ENCODE measurements around the gene CLDN7. TPM values are rescaled to one million over a fixed set of nuclear protein-coding genes. Genes with fewer than 3 reads are reported as not detected.
A peak's percentile ranks its signal among the peaks of the same experiment; 100 is the strongest.

CLDN7 gene
- total and polyA plus RNA-seq, 4 donors: 1.1 to 37.6 (median 6.6) TPM

DNA sequence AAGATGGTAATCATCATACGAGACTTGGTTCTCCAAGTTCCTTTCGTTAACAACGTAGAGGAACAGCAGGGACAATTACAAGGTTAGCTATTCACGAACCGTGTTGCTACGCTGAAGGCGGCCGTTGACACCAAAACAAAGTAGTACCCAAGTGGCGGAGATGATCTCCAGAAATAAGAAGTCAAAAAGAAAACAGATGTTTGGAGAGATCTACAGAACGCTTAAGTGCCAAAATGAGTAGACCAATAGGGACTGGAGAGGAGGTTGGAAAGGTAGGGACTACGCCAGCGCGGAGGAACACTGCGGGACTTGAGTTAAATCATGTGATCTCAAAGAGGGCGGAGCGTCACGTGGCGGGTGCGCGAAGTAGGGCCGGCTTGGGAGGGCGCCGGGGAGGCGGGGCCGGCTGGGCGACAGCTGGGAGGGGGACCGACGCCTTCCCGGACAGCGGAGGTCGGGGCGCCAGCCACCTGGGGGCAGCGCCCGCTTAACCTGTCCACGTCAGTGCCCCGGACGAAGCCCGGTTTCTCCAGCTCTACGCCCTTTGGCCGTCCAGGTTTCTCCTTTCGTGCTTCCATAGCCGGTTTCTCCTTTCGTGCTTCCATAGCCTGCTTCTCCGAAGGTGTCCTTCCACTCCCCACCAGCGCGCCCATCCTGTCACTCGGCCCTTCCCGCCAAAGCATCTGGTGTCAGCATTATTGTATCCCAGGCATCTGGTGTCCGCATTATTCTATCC lies 19.4 kb downstream of the CLDN7 start:
- Histone ChIP-seq H3K4me3 (ENCODE audit: low read length in 2 of 2) (peak overlapping the region; percentile 20 to 51), H3K4me1 (ENCODE audit: control insufficient read depth in 1 of 2, insufficient read depth in 2 of 2, low read length in 2 of 2) (peaks cover 0 to 3% of the 10 kb centered on the region in 2 donors), H3K27me3 (ENCODE audit: control insufficient read depth in 1 of 2, insufficient read depth in 2 of 2, low read length in 1 of 2) (no peaks in the 10 kb centered on the region), H3K9me3 (ENCODE audit: control insufficient read depth, low read length) (no peaks in the 10 kb centered on the region), H3K36me3 (ENCODE audit: control insufficient read depth in 1 of 2, insufficient read depth in 2 of 2, low read length in 1 of 2) (peaks cover 0 to 2% of the 10 kb centered on the region in 2 donors), H3K27ac (ENCODE audit: low read depth in 1 of 2, low read length in 2 of 2) (peak overlapping the region in 1 of 2 donors; percentile 96)
- intact Hi-C loops (cut with DNase I): no loop called here
- ATAC-seq (ENCODE audit: low FRiP score): peak; percentile 88
- 0% methylated on average over 42 to 49 of the region's 49 CpGs for WGBS, 2 donors
- peak; percentile 98 for DNase-seq

DNA sequence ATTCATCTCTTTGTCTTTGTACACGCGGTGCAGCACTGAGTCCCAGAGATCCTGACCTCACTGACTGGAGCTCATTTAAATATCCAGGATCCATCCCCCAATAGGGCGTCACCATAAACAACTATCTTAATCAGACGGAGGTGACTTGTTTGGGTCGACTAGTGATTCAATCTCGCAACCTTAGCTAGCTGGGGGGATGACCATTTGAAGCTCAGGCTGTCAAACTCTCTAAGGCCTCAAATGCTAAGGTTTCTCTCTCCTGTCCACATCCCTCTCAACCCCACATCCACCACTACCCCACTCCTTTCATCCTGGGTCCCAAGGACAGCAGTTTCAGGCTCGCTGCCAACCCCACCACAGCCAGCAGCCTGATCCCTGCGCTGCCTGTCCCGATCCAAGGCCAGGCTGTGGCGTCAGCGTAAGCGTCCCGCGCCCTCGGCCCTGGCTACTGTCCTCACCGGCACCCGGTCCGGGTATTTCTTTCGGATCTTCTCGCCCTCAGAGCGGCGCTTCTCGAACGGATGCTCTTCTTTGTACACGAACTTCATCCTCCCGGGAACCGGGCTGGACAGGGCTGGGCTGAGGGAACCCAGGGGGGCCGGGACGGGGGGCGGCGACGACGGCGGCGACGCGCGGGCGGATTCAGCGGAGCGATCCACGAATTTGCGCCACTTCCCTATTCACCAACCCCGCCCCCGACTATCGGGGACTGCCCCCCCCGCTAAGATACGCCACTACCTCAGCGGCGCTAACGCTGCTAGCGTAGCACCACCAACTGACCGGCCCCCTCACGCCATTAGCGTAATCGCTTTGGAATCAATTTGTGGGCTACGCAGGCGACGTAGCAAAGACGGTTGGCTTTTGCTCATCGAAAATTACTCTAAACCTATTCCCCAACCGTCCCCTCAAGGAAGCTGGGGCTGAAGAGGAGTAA lies 20.2 kb downstream of the CLDN7 start, which contains the start of gene GABARAP:
Gene GABARAP, minus strand, starts transcription at position 667 of the 934 bp plus-strand sequence. Its CDS starts 119 bp downstream, at position 548.
- ATAC-seq (ENCODE audit: low FRiP score) (peak; percentile 90), DNase-seq (peak; percentile 96 to 98)
- Histone ChIP-seq H3K27ac (ENCODE audit: low read depth in 1 of 2, low read length in 2 of 2) (peak within 1 kb of the TSS; percentile 72 to 96), H3K4me3 (ENCODE audit: low read length in 2 of 2) (peak within 1 kb of the TSS; percentile 48 to 51), H3K4me1 (ENCODE audit: control insufficient read depth in 1 of 2, insufficient read depth in 2 of 2, low read length in 2 of 2) (peaks cover 0 to 3% of the 10 kb centered on the region in 2 donors), H3K27me3 (ENCODE audit: control insufficient read depth in 1 of 2, insufficient read depth in 2 of 2, low read length in 1 of 2) (no peaks in the 10 kb centered on the region), H3K36me3 (ENCODE audit: control insufficient read depth in 1 of 2, insufficient read depth in 2 of 2, low read length in 1 of 2) (peaks cover 0 to 2% of the 10 kb centered on the region in 2 donors), H3K9me3 (ENCODE audit: control insufficient read depth, low read length) (no peaks in the 10 kb centered on the region)
- WGBS, 2 donors: 0 to 1% methylated on average over 58 to 62 of the region's 62 CpGs
- intact Hi-C loops (cut with DNase I): no loop called here

DNA sequence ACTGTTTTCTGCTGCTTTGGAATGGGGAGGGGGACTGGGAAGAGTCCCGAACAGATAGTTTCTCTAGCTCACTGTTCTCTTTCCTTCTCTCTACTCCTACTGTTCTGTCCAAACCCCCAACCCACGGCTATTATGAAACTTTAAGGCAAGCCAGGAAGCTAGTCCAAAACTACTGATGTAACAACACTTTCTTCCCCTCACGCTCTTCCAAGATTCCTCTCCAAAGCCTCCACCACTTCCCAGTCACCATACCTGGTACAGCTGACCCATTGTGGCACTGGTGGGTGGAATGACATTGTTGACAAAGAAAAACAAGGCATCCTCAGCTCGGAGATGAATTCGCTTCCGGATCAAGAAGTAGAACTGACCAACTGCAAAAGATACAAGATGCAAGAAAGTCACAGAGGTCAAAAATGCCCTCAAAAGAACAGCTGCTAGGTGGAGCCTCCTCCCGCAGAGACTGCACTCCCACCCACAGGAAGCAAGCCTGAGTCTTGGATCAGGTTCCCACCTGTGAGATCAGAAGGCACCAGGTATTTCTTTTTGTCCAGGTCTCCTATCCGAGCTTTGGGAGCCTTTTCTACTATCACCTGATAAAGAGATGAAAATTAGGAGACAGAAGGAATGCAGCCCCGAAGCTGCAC lies 21.1 kb downstream of the CLDN7 start:
- H3K36me3 ChIP-seq (ENCODE audit: control insufficient read depth in 1 of 2, insufficient read depth in 2 of 2, low read length in 1 of 2): peaks cover 0 to 2% of the 10 kb centered on the region in 2 donors
- peaks cover 0 to 3% of the 10 kb centered on the region in 2 donors for H3K4me1 ChIP-seq (ENCODE audit: control insufficient read depth in 1 of 2, insufficient read depth in 2 of 2, low read length in 2 of 2)
- H3K27ac ChIP-seq (ENCODE audit: low read depth in 1 of 2, low read length in 2 of 2): peak overlapping the region in 1 of 2 donors; percentile 38
- no peak for DNase-seq
- H3K4me3 ChIP-seq (ENCODE audit: low read length in 2 of 2): peak overlapping the region; percentile 29 to 48
- no peaks in the 10 kb centered on the region for H3K9me3 ChIP-seq (ENCODE audit: control insufficient read depth, low read length)
- ATAC-seq (ENCODE audit: low FRiP score): no peak
- intact Hi-C loops (cut with DNase I): no loop called here
- no peaks in the 10 kb centered on the region for H3K27me3 ChIP-seq (ENCODE audit: control insufficient read depth in 1 of 2, insufficient read depth in 2 of 2, low read length in 1 of 2)
- WGBS, 2 donors: 27 to 28% methylated on average over 9 of the region's 9 CpGs

DNA sequence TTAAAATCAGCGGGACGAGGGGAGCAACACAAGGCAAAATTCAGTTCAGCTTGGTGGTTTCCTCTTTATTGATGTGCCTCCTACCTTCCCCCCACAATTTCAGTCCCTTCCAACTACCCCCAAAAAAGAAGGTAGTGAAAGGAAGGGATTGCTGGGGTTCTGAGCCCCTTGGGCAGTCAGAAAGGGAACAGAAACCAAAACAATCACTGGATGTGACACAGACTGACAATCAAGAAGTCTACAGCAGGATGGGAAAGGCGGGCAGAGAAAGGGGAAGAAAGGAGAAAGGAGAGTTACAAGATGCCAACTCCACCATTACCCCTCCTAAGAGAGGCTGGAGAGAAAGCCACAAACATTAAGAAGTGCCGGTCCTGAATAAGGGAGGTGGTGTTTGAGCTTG lies 21.9 kb downstream of the CLDN7 start:
- no peaks in the 10 kb centered on the region for H3K27me3 ChIP-seq (ENCODE audit: control insufficient read depth in 1 of 2, insufficient read depth in 2 of 2, low read length in 1 of 2)
- intact Hi-C loops (cut with DNase I): no loop called here
- no peak overlapping the region for H3K4me3 ChIP-seq (ENCODE audit: low read length in 2 of 2)
- DNase-seq (no peak), ATAC-seq (ENCODE audit: low FRiP score) (no peak)
- peaks cover 0 to 3% of the 10 kb centered on the region in 2 donors for H3K4me1 ChIP-seq (ENCODE audit: control insufficient read depth in 1 of 2, insufficient read depth in 2 of 2, low read length in 2 of 2)
- WGBS, 2 donors: 64 to 71% methylated on average over 4 of the region's 4 CpGs
- H3K36me3 ChIP-seq (ENCODE audit: control insufficient read depth in 1 of 2, insufficient read depth in 2 of 2, low read length in 1 of 2): no peaks in the 10 kb centered on the region
- no peak overlapping the region for H3K27ac ChIP-seq (ENCODE audit: low read depth in 1 of 2, low read length in 2 of 2)
- H3K9me3 ChIP-seq (ENCODE audit: control insufficient read depth, low read length): no peaks in the 10 kb centered on the region

DNA sequence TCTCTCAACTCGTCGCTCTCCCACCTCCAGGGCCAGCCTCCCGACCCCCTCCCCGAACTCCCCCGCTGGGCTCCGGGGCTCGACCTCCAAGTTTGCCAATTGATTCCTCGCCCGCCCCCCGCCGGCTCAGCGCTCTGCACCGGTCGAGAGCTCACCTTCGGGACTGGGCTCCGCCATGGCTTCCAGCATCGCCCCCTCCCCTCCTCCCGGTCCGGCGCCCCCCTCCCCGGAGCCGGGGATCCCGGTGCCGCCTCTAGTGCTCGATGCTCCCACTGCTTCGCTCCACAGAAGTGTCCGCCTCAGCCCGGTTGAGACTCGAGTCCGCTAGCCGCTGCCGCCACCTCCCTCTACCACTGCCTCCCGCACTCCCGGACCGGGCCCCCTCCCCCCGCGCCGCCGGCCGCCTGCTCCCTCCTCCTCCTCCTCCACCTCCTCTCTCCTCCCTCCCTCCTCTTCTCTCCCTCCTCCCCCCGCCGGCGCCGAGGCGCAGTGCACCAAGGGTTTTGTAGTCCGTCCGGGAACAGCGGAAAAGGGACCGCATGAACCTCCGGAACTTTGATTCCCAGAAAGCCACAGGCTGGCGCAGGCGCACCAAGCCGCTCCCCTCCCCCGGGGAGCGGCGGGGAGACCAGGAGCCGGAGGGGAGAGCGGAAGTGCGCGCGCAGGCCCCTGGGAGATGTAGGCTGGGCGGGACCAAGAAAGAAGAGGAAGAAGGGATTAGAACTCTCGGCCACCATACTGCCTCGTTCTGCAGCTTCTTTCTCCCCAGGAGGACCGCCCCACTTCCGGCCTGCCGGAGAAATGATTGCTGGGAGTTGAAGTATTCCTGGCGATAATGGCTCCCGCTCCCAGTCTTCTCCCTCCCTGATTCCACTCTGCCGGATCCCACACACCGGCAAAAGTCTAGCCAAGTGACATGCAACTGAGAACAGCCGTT lies 22.9 kb downstream of the CLDN7 start, which contains the start of gene PHF23:
Gene PHF23, minus strand, starts transcription at position 367 of the 937 bp plus-strand sequence. Its CDS starts 178 bp downstream, at position 189.
- Histone ChIP-seq H3K4me3 (ENCODE audit: low read length in 2 of 2) (peak within 1 kb of the TSS; percentile 93 to 96), H3K27me3 (ENCODE audit: control insufficient read depth in 1 of 2, insufficient read depth in 2 of 2, low read length in 1 of 2) (no peaks in the 10 kb centered on the region), H3K36me3 (ENCODE audit: control insufficient read depth in 1 of 2, insufficient read depth in 2 of 2, low read length in 1 of 2) (no peaks in the 10 kb centered on the region), H3K4me1 (ENCODE audit: control insufficient read depth in 1 of 2, insufficient read depth in 2 of 2, low read length in 2 of 2) (peaks cover 0 to 3% of the 10 kb centered on the region in 2 donors), H3K9me3 (ENCODE audit: control insufficient read depth, low read length) (no peaks in the 10 kb centered on the region), H3K27ac (ENCODE audit: low read depth in 1 of 2, low read length in 2 of 2) (peak within 1 kb of the TSS; percentile 20 to 66)
- ATAC-seq (ENCODE audit: low FRiP score) (peak; percentile 88), DNase-seq (peak; percentile 99)
- intact Hi-C loops (cut with DNase I): no loop called here
- 1% methylated on average over 61 to 72 of the region's 72 CpGs for WGBS, 2 donors

DNA sequence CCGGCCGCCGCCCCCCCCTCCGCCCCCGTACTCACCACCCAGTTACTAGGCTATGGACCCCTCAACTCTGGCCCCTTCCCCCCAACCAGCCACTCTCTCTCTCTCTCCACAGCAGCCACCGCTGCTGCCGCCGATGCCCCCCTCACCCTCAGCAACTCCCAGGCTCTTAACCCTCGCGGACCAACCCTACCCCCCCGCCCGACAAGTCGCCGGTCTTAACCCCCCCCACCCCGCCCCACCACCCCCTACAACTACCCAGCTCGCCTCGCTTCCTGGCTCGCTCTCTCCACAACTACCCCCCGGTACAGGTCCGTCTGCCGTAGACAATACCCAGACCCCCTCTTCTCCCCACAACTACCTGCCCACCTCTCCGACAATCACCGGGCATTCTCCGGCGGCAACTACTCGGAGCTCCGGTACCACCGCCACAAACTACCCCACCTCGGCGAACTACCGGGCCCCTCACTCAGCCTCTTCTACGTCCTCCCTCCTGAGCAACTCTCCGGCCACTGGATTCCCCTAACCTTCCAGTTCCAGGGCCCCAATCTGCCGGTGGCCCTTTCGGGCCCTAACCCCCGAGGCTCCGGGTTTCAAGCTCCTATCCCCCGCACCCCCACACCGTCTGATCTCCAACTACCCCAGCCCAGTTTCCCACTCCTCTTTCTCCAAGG lies 23.7 kb downstream of the CLDN7 start:
- peak in 1 of 2 donors; percentile 57 for DNase-seq

DNA sequence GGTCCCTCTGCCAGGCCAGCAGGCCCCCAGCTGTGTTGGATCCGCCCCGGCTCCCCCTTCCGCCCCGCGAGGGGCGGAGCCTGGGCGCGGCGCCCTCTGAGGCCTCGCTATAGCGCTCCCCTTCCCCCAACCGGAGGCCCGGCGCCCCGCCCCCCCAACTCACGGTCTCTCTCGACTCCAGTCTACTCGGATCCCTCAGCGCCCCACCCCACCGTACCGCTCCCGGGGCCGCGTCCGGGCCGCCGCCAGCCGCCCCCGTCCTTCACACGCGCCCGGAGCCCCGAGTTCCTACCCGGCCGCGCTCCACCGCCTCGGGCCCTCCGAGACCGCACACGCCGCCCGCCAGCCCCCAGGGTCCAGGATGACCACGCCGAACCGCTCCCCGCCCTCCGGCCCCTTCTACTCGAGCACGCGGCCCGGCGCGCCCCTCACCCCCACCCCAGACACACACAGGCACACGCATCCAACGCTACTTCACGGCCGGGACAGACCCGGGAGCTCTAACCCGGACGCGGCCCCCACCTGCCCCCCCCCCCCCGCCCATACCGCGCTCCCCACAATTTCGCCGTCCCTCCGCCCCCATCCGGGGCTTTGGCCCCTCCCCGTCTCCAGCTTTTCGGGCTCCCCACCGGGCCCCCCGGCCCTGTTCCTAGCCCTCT lies 24.4 kb downstream of the CLDN7 start:
- ATAC-seq (ENCODE audit: low FRiP score) (no peak), DNase-seq (peak; percentile 90 to 95)
- Histone ChIP-seq H3K9me3 (ENCODE audit: control insufficient read depth, low read length) (no peaks in the 10 kb centered on the region), H3K4me1 (ENCODE audit: control insufficient read depth in 1 of 2, insufficient read depth in 2 of 2, low read length in 2 of 2) (peaks cover 0 to 3% of the 10 kb centered on the region in 2 donors), H3K36me3 (ENCODE audit: control insufficient read depth in 1 of 2, insufficient read depth in 2 of 2, low read length in 1 of 2) (no peaks in the 10 kb centered on the region), H3K27ac (ENCODE audit: low read depth in 1 of 2, low read length in 2 of 2) (peak overlapping the region in 1 of 2 donors; percentile 28), H3K27me3 (ENCODE audit: control insufficient read depth in 1 of 2, insufficient read depth in 2 of 2, low read length in 1 of 2) (no peaks in the 10 kb centered on the region), H3K4me3 (ENCODE audit: low read length in 2 of 2) (peak overlapping the region; percentile 93 to 96)
- WGBS, 2 donors: 1 to 3% methylated on average over 44 to 73 of the region's 73 CpGs
- intact Hi-C loops (cut with DNase I): no loop called here

More for the DNA sequence above, 23.7 kb downstream of the CLDN7 start:
- 1% methylated on average over 28 to 39 of the region's 39 CpGs for WGBS, 2 donors
- intact Hi-C loops (cut with DNase I): no loop called here
- Histone ChIP-seq H3K27ac (ENCODE audit: low read depth in 1 of 2, low read length in 2 of 2) (peak overlapping the region; percentile 20 to 66), H3K27me3 (ENCODE audit: control insufficient read depth in 1 of 2, insufficient read depth in 2 of 2, low read length in 1 of 2) (no peaks in the 10 kb centered on the region), H3K36me3 (ENCODE audit: control insufficient read depth in 1 of 2, insufficient read depth in 2 of 2, low read length in 1 of 2) (no peaks in the 10 kb centered on the region), H3K9me3 (ENCODE audit: control insufficient read depth, low read length) (no peaks in the 10 kb centered on the region), H3K4me3 (ENCODE audit: low read length in 2 of 2) (peak overlapping the region; percentile 93 to 96), H3K4me1 (ENCODE audit: control insufficient read depth in 1 of 2, insufficient read depth in 2 of 2, low read length in 2 of 2) (peaks cover 0 to 3% of the 10 kb centered on the region in 2 donors)
- no peak for ATAC-seq (ENCODE audit: low FRiP score)
